Uterus (tissue), 4 donors: ENCODE data around the gene GSPT1. TPM values are rescaled to one million over a fixed set of nuclear protein-coding genes. Genes with fewer than 3 reads are reported as not detected.
A peak's percentile ranks its signal among the peaks of the same experiment; 100 is the strongest.

Source experiments
- DNase-seq, 2 donors: peaks; one replicate each; pipeline ENCODE4 v3.0.0-alpha.2; 2019 to 2020
- H3K27ac ChIP-seq, 2 donors: fragments of 200-600 bp; sonication (generic); 1 replicate in 1 of 2; 2 replicates in 1 of 2; pipeline ENCODE4 v1.5.1; 2016 to 2018
- H3K27me3 ChIP-seq, 2 donors: fragments of 200-600 bp; sonication (generic); one replicate each; pipeline ENCODE4 v1.5.1; 2018 to 2019; ENCODE audit warnings: control low read depth in 1 of 2
- H3K36me3 ChIP-seq, 2 donors: fragments of 200-600 bp; sonication (generic); one replicate each; pipeline ENCODE4 v1.5.1; 2019; ENCODE audit warnings: control low read depth in 1 of 2
- H3K4me1 ChIP-seq, 2 donors: fragments of 200-600 bp; sonication (generic); one replicate each; pipeline ENCODE4 v1.5.1; 2018 to 2019; ENCODE audit warnings: control low read depth in 1 of 2
- H3K4me3 ChIP-seq, 2 donors: fragments of 200-600 bp; sonication (generic); 1 replicate in 1 of 2; 2 replicates in 1 of 2; pipeline ENCODE4 v1.5.1; 2018 to 2019; ENCODE audit warnings: mild to moderate bottlenecking in 1 of 2
- H3K9me3 ChIP-seq, 2 donors: fragments of 200-600 bp; sonication (generic); one replicate each; pipeline ENCODE4 v1.5.1; 2019; ENCODE audit warnings: control low read depth in 1 of 2
- CTCF ChIP-seq, 4 experiments: fragments of 200-600 bp in 2 of 4; fragments of 450-650 bp in 2 of 4; sonication (generic) in 2 of 4; IDR thresholded peaks; one replicate each; pipeline ENCODE4 v1.5.1; 2016 to 2019; ENCODE audit warnings: antibody characterized with exemption in 4 of 4, mild to moderate bottlenecking in 2 of 4, moderate library complexity in 1 of 4
- POLR2A ChIP-seq, 2 donors: fragments of 450-650 bp; IDR thresholded peaks; one replicate each; pipeline ENCODE4 v1.6.1; 2016; ENCODE audit warnings: antibody characterized with exemption in 2 of 2, mild to moderate bottlenecking in 1 of 2, moderate library complexity in 1 of 2
- intact Hi-C: fragments of 100-400 bp; cut with DNase I; formaldehyde crosslinking; loops from one replicate; pipeline ENCODE4 v1.15.1; 2023; ENCODE audit warnings: low total_unique reads
- total RNA-seq, 4 donors: library from RNA; depleted of rRNA in 3 of 4; stranded (reverse); fragments of >200 nt in 3 of 4; gene quantifications; one replicate each; pipeline versions ENCODE4 v1.1.0 to v1.2.4, GENCODE V29; 2014 to 2023
- donor health status: DM: yes; HTN: yes; CAD: no.

The GSPT1 gene
- total RNA-seq, 4 donors from 2014 or later, result 33.2 to 73.7 (median 64.7) TPM

- DNase-seq, result no peak
- no peak overlapping the region for H3K4me3 ChIP-seq
- intact Hi-C loops, result no loop called here
- H3K9me3 ChIP-seq, result no peaks in the 10 kb centered on the region
- no peak overlapping the region for H3K27ac ChIP-seq
- no peaks in the 10 kb centered on the region for H3K4me1 ChIP-seq
- no peaks in the 10 kb centered on the region for H3K27me3 ChIP-seq
- TF ChIP-seq POLR2A (IDR thresholded peaks at IDR 0.05), result no peak
- no peak for TF ChIP-seq CTCF (IDR thresholded peaks at IDR 0.05)
- no peaks in the 10 kb centered on the region for H3K36me3 ChIP-seq
Measured at GRCh38 chr16:11868412-11868980, 47.3 kb downstream of the GSPT1 start.

GRCh38 chr16:11862489-11862888 is 53.3 kb downstream of the GSPT1 start:
- H3K27ac ChIP-seq, result no peak overlapping the region
- no peak for TF ChIP-seq CTCF (IDR thresholded peaks at IDR 0.05)
- no peak for TF ChIP-seq POLR2A (IDR thresholded peaks at IDR 0.05)
- intact Hi-C loops, result no loop called here
- H3K27me3 ChIP-seq, result no peaks in the 10 kb centered on the region
- no peaks in the 10 kb centered on the region for H3K36me3 ChIP-seq
- no peaks in the 10 kb centered on the region for H3K9me3 ChIP-seq
- no peak overlapping the region for H3K4me3 ChIP-seq
- DNase-seq, result no peak
- H3K4me1 ChIP-seq, result no peaks in the 10 kb centered on the region

- intact Hi-C loops, result no loop called here
- Histone ChIP-seq H3K27ac (no peak overlapping the region), H3K27me3 (no peaks in the 10 kb centered on the region), H3K36me3 (no peaks in the 10 kb centered on the region), H3K9me3 (no peaks in the 10 kb centered on the region), H3K4me3 (no peak overlapping the region), H3K4me1 (peaks cover 0 to 4% of the 10 kb centered on the region in 2 donors)
- DNase-seq, result no peak
- TF ChIP-seq CTCF (IDR thresholded peaks at IDR 0.05), result no peak
- no peak for TF ChIP-seq POLR2A (IDR thresholded peaks at IDR 0.05)
Measured at GRCh38 chr16:11857161-11857560, 58.6 kb downstream of the GSPT1 start.

GRCh38 chr16:11852092-11852809 is 63.5 kb downstream of the GSPT1 start:
- H3K27me3 ChIP-seq, result no peaks in the 10 kb centered on the region
- no peak for DNase-seq
- peak overlapping the region; percentile 95 to 99 for H3K4me3 ChIP-seq
- peak overlapping the region; percentile 85 to 89 for H3K27ac ChIP-seq
- intact Hi-C loops, result no loop called here
- H3K36me3 ChIP-seq, result no peaks in the 10 kb centered on the region
- no peaks in the 10 kb centered on the region for H3K9me3 ChIP-seq
- TF ChIP-seq CTCF (IDR thresholded peaks at IDR 0.05), result no peak
- TF ChIP-seq POLR2A (IDR thresholded peaks at IDR 0.05), result no peak
- peaks cover 8 to 18% of the 10 kb centered on the region in 2 donors for H3K4me1 ChIP-seq

- peak within 1 kb of the TSS; percentile 85 to 89 for H3K27ac ChIP-seq
- H3K36me3 ChIP-seq, result peaks cover 0 to 4% of the 10 kb centered on the region in 2 donors
- peak in 2 of 4 experiments; percentile 3 to 36 for TF ChIP-seq CTCF (IDR thresholded peaks at IDR 0.05)
- peak; percentile 68 to 78 for TF ChIP-seq POLR2A (IDR thresholded peaks at IDR 0.05)
- H3K9me3 ChIP-seq, result no peaks in the 10 kb centered on the region
- H3K27me3 ChIP-seq, result no peaks in the 10 kb centered on the region
- H3K4me3 ChIP-seq, result peak within 1 kb of the TSS; percentile 95 to 99
- DNase-seq, result peak; percentile 87 to 95
- intact Hi-C loops, result no loop called here
- H3K4me1 ChIP-seq, result peaks cover 8 to 18% of the 10 kb centered on the region in 2 donors
Measured at GRCh38 chr16:11851294-11852091, 64.3 kb downstream of the GSPT1 start, which contains the start of gene RSL1D1. Gene RSL1D1, minus strand, starts transcription at chr16:11851542. Its CDS starts 30 bp downstream, at chr16:11851512.
